ENCODE measurements around the gene KISS1R. TPM values are rescaled to one million over a fixed set of nuclear protein-coding genes. Genes with fewer than 3 reads are reported as not detected.
A peak's percentile ranks its signal among the peaks of the same experiment; 100 is the strongest.

Gene KISS1R
- total RNA-seq, 2 donors from 2014 or later, result 3.3 TPM; not detected in 1

DNA sequence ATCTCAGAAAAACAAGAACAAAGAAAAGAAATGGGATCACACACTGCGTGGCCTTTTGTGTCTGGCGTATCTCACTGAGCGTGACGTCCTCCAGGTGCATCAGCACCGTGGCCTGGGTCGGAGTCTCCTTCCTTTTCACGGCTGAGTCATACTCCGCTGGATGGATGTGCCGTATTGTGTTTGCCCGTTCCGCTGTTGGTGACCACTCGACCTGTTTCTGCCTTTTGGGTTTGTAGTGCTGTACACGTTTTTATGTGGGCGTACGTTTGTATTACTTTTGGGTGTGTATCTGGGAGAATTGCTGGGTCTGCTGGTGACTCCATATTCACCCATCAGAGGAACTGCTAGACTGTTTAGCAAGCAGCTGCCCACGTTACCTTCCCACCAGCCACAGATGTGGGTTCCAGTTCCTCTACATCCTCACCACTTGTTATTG is 20.1 kb downstream of the KISS1R start:
- Histone ChIP-seq H3K4me3 (no peak overlapping the region), H3K9me3 (no peaks in the 10 kb centered on the region), H3K36me3 (replicated peaks in 1 of 2; ENCODE audit: insufficient read depth in 1 of 2, low read depth in 2 of 2) (no peaks in the 10 kb centered on the region), H3K27me3 (no peaks in the 10 kb centered on the region), H3K27ac (no peak overlapping the region), H3K4me1 (peaks cover 73% of the 10 kb centered on the region)
- intact Hi-C loops (cut with DNase I), result no loop called here
- 90 to 91% methylated on average over 16 of the region's 16 CpGs for WGBS, 2 donors
- ATAC-seq (no peak), DNase-seq (no peak)
- TF ChIP-seq, protein P1, sequence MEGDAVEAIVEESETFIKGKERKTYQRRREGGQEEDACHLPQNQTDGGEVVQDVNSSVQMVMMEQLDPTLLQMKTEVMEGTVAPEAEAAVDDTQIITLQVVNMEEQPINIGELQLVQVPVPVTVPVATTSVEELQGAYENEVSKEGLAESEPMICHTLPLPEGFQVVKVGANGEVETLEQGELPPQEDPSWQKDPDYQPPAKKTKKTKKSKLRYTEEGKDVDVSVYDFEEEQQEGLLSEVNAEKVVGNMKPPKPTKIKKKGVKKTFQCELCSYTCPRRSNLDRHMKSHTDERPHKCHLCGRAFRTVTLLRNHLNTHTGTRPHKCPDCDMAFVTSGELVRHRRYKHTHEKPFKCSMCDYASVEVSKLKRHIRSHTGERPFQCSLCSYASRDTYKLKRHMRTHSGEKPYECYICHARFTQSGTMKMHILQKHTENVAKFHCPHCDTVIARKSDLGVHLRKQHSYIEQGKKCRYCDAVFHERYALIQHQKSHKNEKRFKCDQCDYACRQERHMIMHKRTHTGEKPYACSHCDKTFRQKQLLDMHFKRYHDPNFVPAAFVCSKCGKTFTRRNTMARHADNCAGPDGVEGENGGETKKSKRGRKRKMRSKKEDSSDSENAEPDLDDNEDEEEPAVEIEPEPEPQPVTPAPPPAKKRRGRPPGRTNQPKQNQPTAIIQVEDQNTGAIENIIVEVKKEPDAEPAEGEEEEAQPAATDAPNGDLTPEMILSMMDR (IDR thresholded peaks at IDR 0.05), result no peak
- TF ChIP-seq POLR2A (IDR thresholded peaks at IDR 0.05), result no peak

DNA sequence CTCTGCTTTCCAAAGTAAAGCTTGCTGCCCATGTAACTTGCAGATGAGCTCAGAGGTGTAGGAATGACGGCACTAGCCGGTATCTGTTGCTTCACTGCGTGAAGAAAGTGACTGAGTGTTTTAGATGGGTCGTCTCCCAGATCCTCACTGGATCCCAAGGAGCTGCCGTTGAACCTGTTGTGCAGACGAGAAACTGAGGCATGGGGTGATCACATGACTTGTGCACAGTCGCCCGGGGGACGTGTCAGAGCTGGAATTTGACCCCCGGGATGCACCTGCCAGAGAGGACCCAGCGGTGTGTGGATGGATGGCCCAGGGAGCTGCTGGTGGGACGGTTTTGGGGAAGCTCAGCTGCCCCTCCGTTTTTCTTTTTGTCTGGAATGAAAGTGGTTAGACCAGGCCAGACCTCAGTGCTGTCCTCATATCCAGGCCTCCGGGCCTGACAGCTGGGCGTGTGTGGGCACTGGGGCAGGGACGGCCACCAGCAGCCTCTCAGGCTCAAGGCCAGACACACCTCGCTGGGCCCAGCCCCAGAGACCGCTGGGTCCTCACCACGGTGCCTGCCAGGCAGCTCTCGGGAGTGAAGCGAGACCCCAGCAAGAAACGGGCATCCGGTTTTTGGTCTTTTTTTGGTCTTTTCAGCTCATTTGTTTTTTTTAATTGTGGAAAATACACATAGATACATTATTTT is 21.2 kb downstream of the KISS1R start:
- DNase-seq, result peak in 1 of 4 donors; percentile 56
- no peaks in the 10 kb centered on the region for H3K36me3 ChIP-seq (replicated peaks in 1 of 2; ENCODE audit: insufficient read depth in 1 of 2, low read depth in 2 of 2)
- H3K4me1 ChIP-seq, result peaks cover 65% of the 10 kb centered on the region
- 63 to 77% methylated on average over 18 to 23 of the region's 23 CpGs for WGBS, 2 donors
- H3K27me3 ChIP-seq, result no peaks in the 10 kb centered on the region
- ATAC-seq, result no peak
- H3K27ac ChIP-seq, result peak overlapping the region in 1 of 4 donors; percentile 32
- H3K4me3 ChIP-seq, result no peak overlapping the region
- intact Hi-C loops (cut with DNase I), result no loop called here
- TF ChIP-seq, protein P1 (IDR thresholded peaks at IDR 0.05), result no peak
- TF ChIP-seq POLR2A (IDR thresholded peaks at IDR 0.05), result no peak
- no peaks in the 10 kb centered on the region for H3K9me3 ChIP-seq

DNA sequence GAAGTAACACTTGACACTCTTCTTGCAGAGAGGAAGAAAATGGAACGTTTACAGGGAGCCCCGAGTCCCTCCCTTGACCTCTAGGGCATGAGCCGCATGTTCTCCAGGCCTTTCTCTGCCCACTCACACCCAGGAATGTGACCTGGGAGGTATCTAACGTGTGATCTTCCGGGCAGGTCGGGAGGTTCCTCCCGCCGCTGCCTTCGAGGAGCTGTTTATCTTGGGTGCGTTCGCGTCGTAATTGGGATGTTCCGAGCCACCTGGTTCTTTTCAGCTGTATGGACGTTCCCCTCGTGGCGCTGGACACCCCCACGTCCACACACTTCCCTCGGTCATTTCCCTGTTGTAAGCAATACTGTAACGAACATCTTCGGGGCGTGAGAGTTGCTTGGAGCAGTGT is 22.3 kb downstream of the KISS1R start:
- intact Hi-C loops (cut with DNase I), result no loop called here

DNA sequence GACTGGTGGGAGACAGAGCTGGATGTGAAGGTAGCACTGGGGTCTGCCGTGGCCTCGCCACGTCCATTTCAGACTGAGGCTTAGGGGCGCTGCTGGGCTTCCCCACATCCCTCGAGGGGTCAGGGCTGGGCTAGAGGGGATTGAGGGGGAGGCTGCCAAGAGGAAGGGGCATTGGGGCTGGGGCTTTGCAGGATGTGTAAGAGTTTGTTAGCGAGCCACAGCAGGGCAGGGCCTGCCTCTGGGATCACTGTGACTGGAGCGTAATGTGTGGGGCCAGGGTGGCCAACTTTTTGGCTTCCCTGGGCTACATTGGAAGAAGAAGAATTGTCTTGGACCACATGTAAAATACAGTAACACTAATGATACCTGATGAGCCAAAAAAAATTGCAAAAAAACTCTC is 22.8 kb downstream of the KISS1R start:
- no peak for TF ChIP-seq POLR2A (IDR thresholded peaks at IDR 0.05)
- TF ChIP-seq, protein P1 (IDR thresholded peaks at IDR 0.05), result no peak
- Histone ChIP-seq H3K4me1 (peaks cover 49% of the 10 kb centered on the region), H3K27ac (peak overlapping the region; percentile 93 to 94 (median 94)), H3K4me3 (no peak overlapping the region), H3K36me3 (replicated peaks in 1 of 2; ENCODE audit: insufficient read depth in 1 of 2, low read depth in 2 of 2) (no peaks in the 10 kb centered on the region), H3K9me3 (no peaks in the 10 kb centered on the region), H3K27me3 (no peaks in the 10 kb centered on the region)
- WGBS, 2 donors, result 93 to 94% methylated on average over 3 to 7 of the region's 7 CpGs
- ATAC-seq (no peak), DNase-seq (no peak)
- intact Hi-C loops (cut with DNase I), result no loop called here

More for the DNA sequence above, 22.3 kb downstream of the KISS1R start:
- Histone ChIP-seq H3K4me3 (no peak overlapping the region), H3K4me1 (peaks cover 54% of the 10 kb centered on the region), H3K27ac (peak overlapping the region in 3 of 4 donors; percentile 93 to 94 (median 94)), H3K27me3 (no peaks in the 10 kb centered on the region), H3K9me3 (no peaks in the 10 kb centered on the region), H3K36me3 (replicated peaks in 1 of 2; ENCODE audit: insufficient read depth in 1 of 2, low read depth in 2 of 2) (no peaks in the 10 kb centered on the region)
- no peak for DNase-seq
- TF ChIP-seq, protein P1 (IDR thresholded peaks at IDR 0.05), result no peak
- TF ChIP-seq POLR2A (IDR thresholded peaks at IDR 0.05), result no peak
- ATAC-seq, result no peak
- WGBS, 2 donors, result 83 to 90% methylated on average over 22 of the region's 22 CpGs
